HG03521 (cell line): Measurements from ENCODE around the gene ISOC2.
"Not testable (repeated sequence)": the region's sequence is repeated elsewhere in the genome, so short reads cannot be mapped to it uniquely, and the experiment has no call there.

Source experiments
- ATAC-seq: cut with Tn5 transposase; IDR thresholded peaks from one replicate; pipeline ENCODE4 v1.9.1; 2021; ENCODE audit warnings: mild to moderate bottlenecking, moderate library complexity; ENCODE audit not compliant: unreplicated experiment

The ISOC2 gene

DNA sequence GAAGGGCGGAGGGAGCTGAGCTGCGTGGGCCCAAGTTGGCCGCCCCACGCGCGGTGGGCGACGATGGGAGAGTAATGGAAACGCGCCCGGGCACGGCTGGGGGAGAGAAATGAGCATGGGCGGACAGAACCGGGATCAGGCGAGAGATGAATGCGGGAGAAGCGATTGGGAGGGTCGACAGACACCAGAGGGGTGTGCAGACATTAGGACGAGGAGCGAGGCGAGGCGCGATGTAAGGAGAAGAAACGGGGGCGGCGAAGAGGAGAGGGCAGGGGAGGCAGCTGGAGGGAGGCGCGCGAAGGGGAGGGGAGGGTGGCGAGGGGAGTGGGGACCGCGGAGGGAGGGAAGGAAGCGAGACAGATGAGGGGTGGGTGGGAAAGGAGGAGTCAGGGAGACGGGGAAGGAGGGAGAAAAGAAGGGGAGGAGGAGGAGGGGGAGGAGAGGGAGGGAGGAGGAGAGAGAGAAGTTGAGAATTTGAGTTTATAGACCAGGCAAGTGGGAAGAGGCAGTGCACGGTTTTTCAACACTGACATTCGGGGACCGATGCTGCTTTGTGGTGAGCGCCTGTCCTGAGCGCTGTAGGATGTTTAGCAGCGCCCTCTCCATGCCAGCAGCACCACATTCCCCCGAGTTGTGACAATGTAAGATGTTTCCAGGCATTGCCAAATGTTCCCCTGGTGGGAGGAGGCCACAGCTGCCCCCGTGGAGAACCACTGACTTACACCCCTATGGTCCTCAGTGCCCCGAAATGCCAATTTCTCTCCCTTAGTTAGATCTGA, 18.2 kb downstream of the ISOC2 start, which contains the start of gene SHISA7:
SHISA7 (minus strand) TSS at position 256 of the 779 bp plus-strand sequence. CDS start 437 bp downstream, outside the sequence.
- ATAC-seq = no peak

DNA sequence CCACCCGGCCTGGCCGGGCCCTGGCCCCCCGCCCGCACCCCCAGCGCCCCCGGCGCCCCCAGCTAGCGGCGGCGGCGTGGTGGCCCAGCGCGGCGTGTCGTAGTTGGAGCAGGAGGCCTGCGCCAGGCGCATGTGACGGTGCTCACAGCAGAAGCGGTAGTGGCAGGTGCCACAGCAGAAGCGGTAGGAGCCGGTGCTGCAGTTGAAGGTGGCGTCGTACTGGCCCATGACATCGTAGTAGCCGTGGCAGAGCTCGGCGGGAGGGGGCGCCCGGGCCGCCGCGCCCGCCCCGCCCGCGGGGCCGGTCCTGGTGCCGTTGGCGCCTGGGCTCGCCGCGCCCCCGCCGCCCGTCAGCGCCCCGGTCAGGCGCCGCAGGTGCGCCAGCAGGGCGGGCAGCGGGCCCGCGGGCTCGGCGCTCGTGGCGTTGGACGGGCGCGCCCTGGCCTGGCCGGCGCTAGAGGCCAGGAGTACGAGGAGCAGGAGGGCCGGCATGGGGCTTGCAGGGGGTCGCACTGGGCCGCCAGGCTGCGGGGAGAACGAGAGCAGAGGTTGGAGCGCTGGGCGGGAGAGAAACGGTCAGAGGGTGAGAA, 19.0 kb downstream of the ISOC2 start:
- no peak for ATAC-seq

- no peak for ATAC-seq
Measured at GRCh38 chr19:55441692-55442321, 19.6 kb downstream of the ISOC2 start.

DNA sequence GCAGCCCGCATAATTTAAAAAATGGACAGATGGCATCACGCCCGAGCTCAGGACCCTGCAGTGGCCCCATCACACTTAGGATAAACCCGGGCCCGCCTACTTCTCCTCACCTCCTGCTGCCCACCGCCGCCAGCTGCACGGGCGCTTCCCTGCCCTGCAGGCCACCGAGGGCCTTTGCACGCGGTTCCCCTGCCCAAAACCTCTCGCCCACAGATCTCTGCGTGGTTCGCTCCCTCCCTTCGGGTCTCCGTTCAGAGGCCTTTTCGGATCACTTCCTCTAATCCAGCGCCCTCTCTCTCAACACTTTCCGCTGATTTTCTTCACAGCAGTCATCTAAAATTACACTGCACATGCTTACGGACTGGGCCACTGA, 20.1 kb downstream of the ISOC2 start:
- no peak for ATAC-seq

DNA sequence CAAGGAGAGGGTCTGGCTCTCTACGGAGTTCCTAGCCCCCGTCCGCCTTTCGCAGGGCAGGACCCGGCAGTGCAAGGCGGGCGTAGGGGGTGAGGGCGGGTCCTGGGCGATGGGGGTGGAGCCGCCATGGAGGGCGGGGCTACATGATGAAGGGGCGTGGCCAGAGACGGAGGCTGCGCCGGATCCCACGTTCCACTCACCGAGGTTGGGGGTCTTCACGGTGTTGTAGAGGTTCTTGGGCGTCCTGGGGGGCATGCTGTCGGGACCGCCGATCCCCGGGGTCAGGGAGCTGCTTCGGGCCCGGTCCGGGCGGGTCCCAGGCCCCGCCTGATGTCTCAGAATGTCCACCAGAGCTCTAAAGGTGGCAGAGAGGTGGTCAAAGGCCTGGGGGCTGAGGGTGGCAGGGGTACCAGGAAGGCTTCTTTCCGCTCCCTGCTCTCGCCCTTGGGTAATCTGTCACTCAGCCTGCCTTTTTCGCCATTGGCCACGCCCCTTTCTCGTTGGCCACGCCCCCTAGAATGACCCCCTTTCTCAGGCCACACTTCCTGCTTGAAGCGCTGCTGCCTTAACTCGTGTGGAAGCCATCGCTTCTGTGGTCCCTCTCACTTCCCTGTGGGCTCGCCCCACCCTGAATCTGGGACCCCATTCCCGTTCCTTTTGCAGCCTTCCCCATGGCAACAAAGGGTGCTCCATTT, 20.9 kb downstream of the ISOC2 start:
- ATAC-seq = no peak

DNA sequence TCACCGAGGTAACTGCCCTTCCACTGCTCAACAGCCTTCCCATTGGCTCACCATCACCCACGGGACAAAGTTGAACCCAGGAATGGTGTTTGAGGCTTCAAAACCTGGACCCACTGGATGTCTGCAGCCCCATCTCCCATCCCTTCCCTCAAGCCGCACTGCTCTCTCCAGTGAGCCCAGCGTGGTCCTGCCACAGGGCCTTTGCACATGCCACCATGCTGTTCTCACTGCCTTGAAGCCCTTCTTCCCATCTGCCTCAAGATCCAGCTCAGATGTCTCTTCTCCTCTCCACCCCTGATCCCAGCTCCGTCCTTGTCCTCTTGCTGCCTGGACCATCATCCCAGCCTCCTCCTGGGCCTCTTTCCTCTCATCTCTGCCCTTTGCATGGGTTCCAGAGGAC, 22.4 kb downstream of the ISOC2 start:
- ATAC-seq = no peak

- ATAC-seq = no peak
Measured at GRCh38 chr19:55437410-55437809, 24.0 kb downstream of the ISOC2 start.

- no peak for ATAC-seq
Measured at GRCh38 chr19:55436847-55437246, 24.6 kb downstream of the ISOC2 start.

DNA sequence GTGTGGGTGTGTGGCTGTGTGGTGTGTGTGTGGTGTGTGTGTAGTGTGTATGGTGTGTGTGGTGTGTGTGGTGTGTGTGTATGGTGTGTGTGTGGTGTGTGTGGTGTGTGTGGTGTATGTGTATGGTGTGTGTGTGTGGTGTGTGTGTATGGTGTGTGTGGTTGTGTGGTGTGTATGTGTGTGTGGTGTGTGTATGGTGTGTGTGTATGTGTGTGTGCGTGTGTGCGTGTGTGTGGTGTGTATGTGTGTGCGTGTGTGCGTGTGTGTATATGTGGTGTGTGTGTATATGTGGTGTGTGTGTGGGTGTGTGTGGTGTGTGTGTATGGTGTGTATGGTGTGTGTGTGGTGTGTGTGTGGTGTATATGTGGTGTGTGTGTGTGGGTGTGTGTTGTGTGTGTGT, 26.4 kb downstream of the ISOC2 start:
- no peak for ATAC-seq

DNA sequence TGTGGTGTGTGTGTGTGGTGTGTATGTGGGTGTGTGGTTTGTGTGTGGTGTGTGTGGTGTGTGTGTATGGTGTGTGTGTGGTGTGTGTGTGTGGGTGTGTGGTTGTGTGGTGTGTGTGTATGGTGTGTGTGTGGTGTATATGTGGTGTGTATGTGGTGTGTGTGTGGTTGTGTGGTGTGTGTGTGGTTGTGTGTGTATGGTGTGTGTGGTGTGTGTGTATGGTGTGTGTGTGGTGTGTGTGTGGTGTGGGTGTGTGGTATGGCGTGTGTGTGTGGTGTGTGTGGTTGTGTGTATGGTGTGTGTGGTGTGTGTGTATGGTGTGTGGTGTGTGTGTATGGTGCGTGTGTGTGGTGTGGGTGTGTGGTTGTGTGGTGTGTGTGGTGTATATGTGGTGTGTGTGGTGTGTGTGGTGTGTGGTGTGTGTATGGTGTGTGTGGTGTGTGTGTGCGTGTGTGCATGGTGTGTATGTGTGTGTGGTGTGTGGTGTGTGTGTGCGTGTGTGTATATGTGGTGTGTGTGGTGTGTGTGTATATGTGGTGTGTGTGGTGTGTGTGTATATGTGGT, 27.0 kb downstream of the ISOC2 start:
- no peak for ATAC-seq

GRCh38 chr19:55433292-55433691, 28.1 kb downstream of the ISOC2 start:
- ATAC-seq = no peak

- no peak for ATAC-seq
Measured at GRCh38 chr19:55432241-55432959, 29.0 kb downstream of the ISOC2 start.

DNA sequence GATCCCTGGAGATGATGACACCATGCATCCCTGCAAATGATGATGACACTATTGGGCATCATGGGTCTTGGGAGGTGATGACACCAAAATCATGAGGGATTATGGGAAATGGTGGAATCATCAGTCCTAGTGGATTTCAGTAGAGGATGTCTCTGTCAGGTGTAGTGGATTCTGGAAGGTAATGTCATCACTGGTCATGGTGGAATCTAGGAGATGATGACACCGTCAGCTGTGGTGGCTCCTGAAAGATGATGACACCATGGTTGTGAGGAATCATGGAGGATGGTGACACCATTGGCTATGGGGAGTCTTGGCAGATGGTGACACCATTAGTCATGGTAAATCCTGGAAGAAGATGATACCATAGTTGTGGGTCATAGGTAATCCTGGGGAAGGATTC, 30.3 kb downstream of the ISOC2 start:
- ATAC-seq = no peak

DNA sequence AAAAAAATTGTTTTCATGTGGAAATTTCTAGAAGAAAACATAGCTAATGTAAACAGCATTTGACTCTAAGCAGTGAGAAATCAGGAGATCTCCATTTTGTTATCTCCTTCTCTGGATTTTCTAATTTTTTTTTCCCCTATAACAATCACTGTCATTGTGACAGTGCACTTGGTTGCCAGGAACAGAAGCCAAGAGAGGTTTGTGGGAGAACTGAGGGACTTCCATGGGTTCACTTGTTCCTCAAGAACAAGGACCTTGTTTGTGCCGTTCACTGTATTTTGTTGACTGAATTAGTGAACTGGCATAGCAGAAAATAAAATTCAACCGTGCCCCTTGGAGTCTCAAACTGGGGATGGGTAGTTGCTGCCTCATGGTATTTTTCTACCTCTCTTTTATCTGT, 35.4 kb downstream of the ISOC2 start:
- no peak for ATAC-seq

DNA sequence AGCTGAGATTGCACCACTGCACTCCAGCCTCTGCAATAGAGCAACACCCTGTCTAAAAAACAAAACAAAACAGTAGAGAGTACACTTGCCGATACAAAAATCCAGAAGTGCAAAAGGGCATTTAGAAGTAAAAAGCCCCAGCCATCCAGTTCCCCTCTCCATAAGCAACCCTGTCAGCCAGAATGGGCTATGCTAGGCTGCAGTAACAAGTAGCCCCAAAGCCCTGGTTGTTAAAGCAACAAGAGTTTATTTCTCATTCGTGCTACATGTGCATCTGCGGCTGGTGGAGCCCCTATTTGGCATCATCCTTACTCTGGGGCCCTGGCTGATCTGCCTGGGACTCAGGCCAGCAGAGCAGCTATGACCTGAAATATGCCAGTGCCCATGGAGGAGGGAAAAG, 36.9 kb downstream of the ISOC2 start:
- no peak for ATAC-seq

DNA sequence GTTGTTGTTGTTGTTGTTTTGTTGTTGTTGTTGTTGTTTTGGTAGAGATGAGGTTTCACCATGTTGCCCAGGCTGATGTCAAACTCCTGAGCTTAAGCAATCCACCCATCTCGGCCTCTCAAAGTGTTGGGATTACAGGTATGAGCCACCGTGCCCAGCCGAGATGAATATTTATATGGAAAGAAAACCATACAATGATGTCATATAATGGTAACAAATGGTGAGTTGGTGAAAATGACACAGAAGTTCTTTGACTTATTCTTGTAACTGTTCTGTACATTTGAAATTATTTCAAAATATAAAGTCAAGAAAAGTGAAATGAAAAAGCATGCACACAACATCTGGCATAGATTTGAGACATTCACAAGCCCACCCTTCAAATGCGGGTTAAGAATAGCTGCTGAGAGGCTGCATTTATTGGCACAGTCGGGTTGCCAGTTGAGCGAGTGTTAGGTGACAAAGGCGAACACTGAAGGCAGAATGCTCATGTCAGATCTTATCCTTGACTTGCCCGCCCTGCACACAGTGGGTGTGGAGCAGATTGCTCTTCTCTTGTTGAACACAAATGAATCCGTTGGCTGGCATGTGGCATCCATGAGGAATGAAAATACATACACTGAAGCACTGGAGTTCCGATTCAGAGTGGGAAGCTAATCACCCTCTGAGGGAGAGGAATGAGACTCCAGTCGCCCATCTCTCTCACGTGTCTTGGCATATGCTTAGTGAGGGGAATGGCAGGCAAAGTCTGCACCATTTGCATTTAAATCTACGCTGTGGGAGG, 38.0 kb downstream of the ISOC2 start:
- no peak for ATAC-seq

- not testable (repeated sequence) for ATAC-seq
Measured at GRCh38 chr19:55421281-55421680, 40.2 kb downstream of the ISOC2 start.

DNA sequence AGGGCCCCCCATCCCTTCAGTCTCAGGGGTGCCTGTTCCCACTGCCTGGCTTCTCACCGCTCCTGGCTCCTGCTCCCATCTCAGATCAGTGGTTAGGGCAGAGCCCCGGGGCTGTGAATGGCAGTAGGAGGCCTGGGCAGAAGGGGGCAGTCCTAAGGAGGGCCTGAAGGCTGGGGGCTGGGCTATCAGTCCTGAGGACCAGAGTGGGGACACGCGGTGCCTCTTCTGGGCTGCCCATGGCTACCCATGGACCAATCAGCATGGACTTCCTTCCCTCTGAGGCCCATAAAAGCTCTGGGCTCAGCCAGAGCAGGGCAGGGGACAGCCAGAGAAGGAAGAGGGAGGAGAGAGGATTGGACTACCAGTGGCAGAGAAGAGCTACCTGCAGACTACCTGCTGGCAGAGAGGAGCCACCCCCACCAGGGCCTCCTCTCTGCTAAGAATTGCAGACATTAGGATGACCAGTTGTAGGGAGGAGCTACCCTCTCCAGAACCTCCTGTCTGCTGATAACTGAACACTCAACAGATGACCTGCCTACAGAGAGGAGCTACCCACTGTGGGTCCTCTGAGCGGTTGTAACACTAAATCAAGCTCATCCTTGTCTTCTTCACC, 41.7 kb downstream of the ISOC2 start:
- ATAC-seq = no peak

DNA sequence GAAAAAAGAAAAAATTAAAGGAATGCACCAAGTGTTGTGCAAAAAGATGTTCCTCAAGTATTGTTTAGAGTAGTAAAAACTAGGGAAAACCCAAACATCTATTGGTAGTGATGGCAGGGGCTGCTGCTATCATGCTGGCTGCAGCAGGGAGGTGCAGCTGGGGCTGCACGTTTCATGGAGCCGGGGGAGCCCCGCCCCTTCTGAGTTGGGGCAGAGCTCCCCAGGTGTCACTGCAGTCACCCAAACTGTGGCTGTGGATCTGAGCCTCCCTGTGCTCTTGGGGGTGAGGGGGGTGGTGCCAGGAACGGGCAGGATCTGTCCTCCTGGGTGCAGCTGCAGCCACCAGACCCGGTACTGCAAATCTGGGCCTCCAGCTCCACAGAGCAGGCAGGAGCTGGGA, 42.3 kb downstream of the ISOC2 start:
- ATAC-seq = no peak
